ENCODE measurements around the gene BDH1. TPM values are rescaled to one million over a fixed set of nuclear protein-coding genes. Genes with fewer than 3 reads are reported as not detected.
"Not testable (repeated sequence)": the region's sequence is repeated elsewhere in the genome, so short reads cannot be mapped to it uniquely, and the experiment has no call there.

Gene BDH1
- total RNA-seq, 1 experiment from 2014 or later: 57.6 TPM

DNA sequence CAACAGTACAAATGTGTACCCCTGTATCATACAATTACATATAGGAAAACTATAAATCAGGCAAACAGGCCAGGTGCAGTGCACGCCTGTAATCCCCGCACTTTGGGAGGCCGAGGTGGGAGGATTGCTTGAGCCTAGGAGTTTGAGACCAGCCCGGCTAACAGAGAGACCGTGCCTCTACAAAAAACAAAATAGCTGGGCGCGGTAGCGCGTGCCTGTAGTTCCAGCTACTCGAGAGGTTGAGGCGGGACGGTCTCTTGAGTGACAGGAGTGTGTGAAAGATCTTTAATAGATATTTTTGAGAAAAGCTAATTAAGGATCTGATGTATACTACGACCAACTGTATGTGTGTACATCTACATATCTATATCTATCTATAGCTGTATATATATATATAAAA is 33.8 kb upstream of the BDH1 start:
- Histone ChIP-seq H3K4me3 (ENCODE audit: low read depth, low read length, poor library complexity, severe bottlenecking) (no peak overlapping the region), H3K4me1 (ENCODE audit: insufficient read depth, low read length, poor library complexity, severe bottlenecking) (no peaks in the 10 kb centered on the region), H3K27me3 (replicated peaks; ENCODE audit: insufficient read depth, low read depth, low read length, poor library complexity) (no peaks in the 10 kb centered on the region), H3K36me3 (ENCODE audit: insufficient read depth, low read length, poor library complexity, severe bottlenecking) (no peaks in the 10 kb centered on the region), H3K9me3 (ENCODE audit: low read depth, low read length, poor library complexity, severe bottlenecking) (no peaks in the 10 kb centered on the region), H3K27ac (ENCODE audit: low read depth, low read length, poor library complexity, severe bottlenecking) (no peak overlapping the region)
- DNase-seq (ENCODE audit: low spot score): no peak
- POLR2A ChIA-PET (ENCODE audit: low non-redundant PET): no interaction called here
- TF ChIP-seq EZH2 (IDR thresholded peaks at IDR 0.05; ENCODE audit: borderline replicate concordance, low read depth, low read length, poor library complexity, severe bottlenecking) (no peak), CTCF (conservative IDR thresholded peaks at IDR 0.05; ENCODE audit: low read depth, low read length) (no peak)
- CTCF ChIA-PET: interaction anchor here (1.5 kb wide), 1 partner anchor 10 kb away, joined by 4 read pairs; no protein-coding TSS in a partner anchor
- BruUV-seq (replicated peaks): no TSS peak
- intact Hi-C loops (cut with micrococcal nuclease; ENCODE audit: unreplicated experiment): no loop called here

DNA sequence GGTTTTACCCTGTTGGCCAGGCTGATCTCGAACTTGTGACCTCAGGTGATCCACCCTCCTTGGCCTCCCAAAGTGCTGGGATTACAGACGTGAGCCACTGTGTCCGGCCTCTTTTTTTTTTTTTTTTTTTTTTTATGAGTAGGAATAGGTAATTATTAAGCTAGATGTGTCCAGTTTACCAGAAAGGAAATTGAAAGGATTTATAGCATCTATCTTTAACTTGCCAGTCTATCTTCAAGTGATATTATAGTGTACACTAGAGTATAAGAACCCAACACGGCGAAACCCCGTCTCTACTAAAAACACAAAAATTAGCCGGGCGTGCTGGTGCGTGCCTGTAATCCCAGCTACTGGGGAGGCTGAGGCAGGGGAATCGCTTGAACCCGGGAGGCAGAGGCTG is 31.0 kb upstream of the BDH1 start:
- H3K27me3 ChIP-seq (replicated peaks; ENCODE audit: insufficient read depth, low read depth, low read length, poor library complexity); H3K9me3 ChIP-seq (ENCODE audit: low read depth, low read length, poor library complexity, severe bottlenecking); intact Hi-C loops (cut with micrococcal nuclease; ENCODE audit: unreplicated experiment); DNase-seq (ENCODE audit: low spot score); BruUV-seq (replicated peaks); H3K36me3 ChIP-seq (ENCODE audit: insufficient read depth, low read length, poor library complexity, severe bottlenecking); H3K27ac ChIP-seq (ENCODE audit: low read depth, low read length, poor library complexity, severe bottlenecking); H3K4me1 ChIP-seq (ENCODE audit: insufficient read depth, low read length, poor library complexity, severe bottlenecking); POLR2A ChIA-PET (ENCODE audit: low non-redundant PET); H3K4me3 ChIP-seq (ENCODE audit: low read depth, low read length, poor library complexity, severe bottlenecking): not testable (repeated sequence)
- CTCF ChIA-PET: interaction anchor here (1.6 kb wide), 1 partner anchor 13 kb away, joined by 3 read pairs; no protein-coding TSS in a partner anchor

- DNase-seq (ENCODE audit: low spot score): no peak
- H3K27me3 ChIP-seq (replicated peaks; ENCODE audit: insufficient read depth, low read depth, low read length, poor library complexity): no peaks in the 10 kb centered on the region
- H3K4me3 ChIP-seq (ENCODE audit: low read depth, low read length, poor library complexity, severe bottlenecking): no peak overlapping the region
- no TSS peak for BruUV-seq (replicated peaks)
- POLR2A ChIA-PET (ENCODE audit: low non-redundant PET): no interaction called here
- H3K36me3 ChIP-seq (ENCODE audit: insufficient read depth, low read length, poor library complexity, severe bottlenecking): no peaks in the 10 kb centered on the region
- CTCF ChIA-PET: interaction anchor here (1.6 kb wide), 1 partner anchor 13 kb away, joined by 3 read pairs; no protein-coding TSS in a partner anchor
- intact Hi-C loops (cut with micrococcal nuclease; ENCODE audit: unreplicated experiment): no loop called here
- H3K9me3 ChIP-seq (ENCODE audit: low read depth, low read length, poor library complexity, severe bottlenecking): no peaks in the 10 kb centered on the region
- TF ChIP-seq EZH2 (IDR thresholded peaks at IDR 0.05; ENCODE audit: borderline replicate concordance, low read depth, low read length, poor library complexity, severe bottlenecking) (no peak), CTCF (conservative IDR thresholded peaks at IDR 0.05; ENCODE audit: low read depth, low read length) (no peak)
- no peaks in the 10 kb centered on the region for H3K4me1 ChIP-seq (ENCODE audit: insufficient read depth, low read length, poor library complexity, severe bottlenecking)
- no peak overlapping the region for H3K27ac ChIP-seq (ENCODE audit: low read depth, low read length, poor library complexity, severe bottlenecking)
Observed at GRCh38 chr3:197586181-197586580, 30.4 kb upstream of the BDH1 start.

DNA sequence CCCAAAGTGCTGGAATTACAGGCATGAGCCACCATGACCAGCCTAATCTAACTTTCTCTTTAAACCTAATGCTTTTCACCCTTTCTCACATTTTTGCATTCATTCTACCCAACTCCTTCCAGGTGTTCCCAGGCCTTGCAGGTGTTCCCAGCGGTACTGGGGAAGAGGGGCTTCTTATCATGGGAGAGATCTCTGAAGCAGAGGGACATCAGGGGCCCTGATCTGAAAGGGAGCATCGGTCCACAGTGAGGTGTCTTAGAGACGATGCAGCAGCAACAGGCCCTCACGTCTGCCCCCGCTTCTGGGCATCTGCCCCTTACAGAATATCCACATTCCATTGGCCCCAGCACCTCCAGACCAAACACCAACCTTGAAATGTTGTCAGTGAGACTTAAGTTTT is 29.0 kb upstream of the BDH1 start:
- no peak for DNase-seq (ENCODE audit: low spot score)
- intact Hi-C loops (cut with micrococcal nuclease; ENCODE audit: unreplicated experiment): no loop called here
- Histone ChIP-seq H3K9me3 (ENCODE audit: low read depth, low read length, poor library complexity, severe bottlenecking) (no peaks in the 10 kb centered on the region), H3K27me3 (replicated peaks; ENCODE audit: insufficient read depth, low read depth, low read length, poor library complexity) (no peaks in the 10 kb centered on the region), H3K4me3 (ENCODE audit: low read depth, low read length, poor library complexity, severe bottlenecking) (no peak overlapping the region), H3K4me1 (ENCODE audit: insufficient read depth, low read length, poor library complexity, severe bottlenecking) (no peaks in the 10 kb centered on the region), H3K36me3 (ENCODE audit: insufficient read depth, low read length, poor library complexity, severe bottlenecking) (no peaks in the 10 kb centered on the region), H3K27ac (ENCODE audit: low read depth, low read length, poor library complexity, severe bottlenecking) (no peak overlapping the region)
- no peak for TF ChIP-seq EZH2 (IDR thresholded peaks at IDR 0.05; ENCODE audit: borderline replicate concordance, low read depth, low read length, poor library complexity, severe bottlenecking)
- TF ChIP-seq CTCF (conservative IDR thresholded peaks at IDR 0.05; ENCODE audit: low read depth, low read length): no peak
- ChIA-PET CTCF (no interaction called here), POLR2A (ENCODE audit: low non-redundant PET) (no interaction called here)
- BruUV-seq (replicated peaks): no TSS peak

Data from A673 (cell line).